GM10266 (cell line): ENCODE data around the gene CCDC51.
A peak's percentile ranks its signal among the peaks of the same experiment; 100 is the strongest.

Source experiments
- DNase-seq: peaks from one replicate; pipeline ENCODE4 v3.0.0; 2012; ENCODE audit errors: extremely low spot score
- CTCF ChIP-seq: IDR thresholded peaks from 2 replicates; pipeline ENCODE4 v1.5.1; 2012; ENCODE audit warnings: mild to moderate bottlenecking, low read depth; ENCODE audit not compliant: control insufficient read depth, insufficient read depth; ENCODE audit errors: missing control alignments

The CCDC51 gene

GRCh38 chr3:48404440-48405342 lies 35.2 kb downstream of the CCDC51 start:
- DNase-seq: no peak
- no peak for TF ChIP-seq CTCF

GRCh38 chr3:48403533-48404439 lies 36.1 kb downstream of the CCDC51 start:
- TF ChIP-seq CTCF: no peak
- no peak for DNase-seq

- DNase-seq: no peak
- no peak for TF ChIP-seq CTCF
These were observed 37.0 kb downstream of the CCDC51 start for GRCh38 chr3:48402907-48403306.

- TF ChIP-seq CTCF: no peak
- no peak for DNase-seq
These were observed 37.6 kb downstream of the CCDC51 start for GRCh38 chr3:48402281-48402732.

GRCh38 chr3:48401434-48401901 lies 38.5 kb downstream of the CCDC51 start:
- peak; percentile 12 for DNase-seq

GRCh38 chr3:48400824-48401433 lies 39.0 kb downstream of the CCDC51 start:
- peak; percentile 83 for DNase-seq
- TF ChIP-seq CTCF: peak; percentile 78
